HG02943 (cell line): Measurements from ENCODE around the gene ANKRD28.

ENCODE experiments used
- ATAC-seq: cut with Tn5 transposase; IDR thresholded peaks from one replicate; pipeline ENCODE4 v1.9.1; 2021; ENCODE audit warnings: mild to moderate bottlenecking, low read depth, moderate library complexity; ENCODE audit not compliant: unreplicated experiment

ANKRD28 gene

DNA sequence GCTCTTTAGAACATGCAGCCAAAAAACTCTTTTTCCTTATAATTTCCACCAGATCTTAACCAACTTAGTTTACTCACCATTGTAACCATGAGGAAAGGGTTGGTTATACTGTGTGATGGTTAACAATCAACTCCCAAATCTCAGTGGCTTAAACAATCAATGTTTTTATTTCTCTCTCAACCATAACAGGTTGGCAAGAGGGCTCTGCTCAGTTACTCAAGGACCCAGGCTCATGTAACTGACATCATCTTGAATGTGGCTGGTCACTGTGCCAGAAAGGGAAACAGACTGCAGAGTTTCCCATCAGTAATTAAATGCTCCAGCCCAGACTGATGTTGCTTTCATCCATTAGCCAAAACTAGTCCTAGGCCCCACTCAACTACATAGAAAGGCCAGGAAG lies 69.0 kb downstream of the ANKRD28 start:
- no peak for ATAC-seq

GRCh38 chr3:15726881-15727280 lies 70.9 kb downstream of the ANKRD28 start:
- ATAC-seq, result no peak

DNA sequence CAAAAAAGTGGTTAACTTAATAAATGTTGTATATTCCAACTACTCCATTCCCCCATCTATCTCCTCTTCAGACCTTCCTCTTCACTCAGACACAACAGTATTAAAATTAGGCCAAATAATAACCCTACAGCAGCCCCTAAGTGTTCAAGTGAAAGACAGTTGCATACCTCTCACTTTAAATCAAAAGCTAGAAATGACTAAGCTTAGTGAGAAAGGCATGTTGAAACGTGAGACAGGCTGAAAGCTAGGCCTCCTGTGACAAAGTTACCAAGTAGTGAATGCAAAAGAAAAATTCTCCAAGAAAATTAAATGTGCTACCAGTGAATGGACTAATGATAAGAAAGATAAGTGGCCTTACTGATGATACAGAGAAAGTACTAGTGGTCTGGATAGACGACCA lies 71.7 kb downstream of the ANKRD28 start:
- ATAC-seq, result no peak

GRCh38 chr3:15724446-15724845 lies 73.3 kb downstream of the ANKRD28 start:
- ATAC-seq, result no peak

- ATAC-seq, result no peak
Observed at GRCh38 chr3:15723624-15723884, 74.2 kb downstream of the ANKRD28 start.

DNA sequence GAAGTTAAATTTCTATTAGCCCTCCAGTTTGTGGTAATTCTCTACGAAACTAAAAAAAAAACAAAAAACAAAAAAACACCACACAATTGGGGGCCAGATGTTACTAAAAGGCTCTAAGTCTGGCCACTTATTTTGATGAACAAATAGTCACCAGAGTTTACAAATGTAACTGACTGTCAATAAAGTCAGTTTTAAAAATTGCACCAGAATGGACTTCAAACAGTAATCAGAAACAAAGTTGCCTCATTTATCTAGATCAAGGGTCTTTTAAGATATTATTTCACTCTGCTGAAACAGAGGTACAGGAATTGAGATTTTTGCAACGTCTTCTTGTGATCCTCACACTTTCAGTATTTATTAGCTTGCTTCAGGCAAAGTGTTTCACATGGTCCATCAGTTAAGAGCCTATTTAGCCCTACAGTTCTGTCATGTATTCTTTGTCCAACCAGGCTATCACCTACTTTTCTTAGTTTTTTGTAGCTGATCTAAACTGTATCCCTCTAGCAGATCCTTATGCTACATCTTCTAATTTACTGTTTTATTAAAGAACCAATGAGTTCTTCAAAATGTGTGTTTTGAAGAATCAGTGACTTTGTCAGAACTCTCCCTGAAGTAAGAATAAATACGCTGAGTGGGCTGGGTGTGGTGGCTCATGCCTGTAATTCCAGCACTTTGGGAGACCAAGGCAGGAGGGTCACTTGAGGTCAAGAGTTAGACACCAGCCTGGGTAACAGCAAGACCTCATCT lies 74.7 kb downstream of the ANKRD28 start:
- ATAC-seq, result no peak

GRCh38 chr3:15716178-15716577 lies 81.6 kb downstream of the ANKRD28 start:
- no peak for ATAC-seq

- ATAC-seq, result no peak
Observed at GRCh38 chr3:15714448-15714847, 83.3 kb downstream of the ANKRD28 start.

GRCh38 chr3:15713364-15713763 lies 84.4 kb downstream of the ANKRD28 start:
- ATAC-seq, result no peak

GRCh38 chr3:15711281-15711680 lies 86.5 kb downstream of the ANKRD28 start:
- ATAC-seq, result no peak

DNA sequence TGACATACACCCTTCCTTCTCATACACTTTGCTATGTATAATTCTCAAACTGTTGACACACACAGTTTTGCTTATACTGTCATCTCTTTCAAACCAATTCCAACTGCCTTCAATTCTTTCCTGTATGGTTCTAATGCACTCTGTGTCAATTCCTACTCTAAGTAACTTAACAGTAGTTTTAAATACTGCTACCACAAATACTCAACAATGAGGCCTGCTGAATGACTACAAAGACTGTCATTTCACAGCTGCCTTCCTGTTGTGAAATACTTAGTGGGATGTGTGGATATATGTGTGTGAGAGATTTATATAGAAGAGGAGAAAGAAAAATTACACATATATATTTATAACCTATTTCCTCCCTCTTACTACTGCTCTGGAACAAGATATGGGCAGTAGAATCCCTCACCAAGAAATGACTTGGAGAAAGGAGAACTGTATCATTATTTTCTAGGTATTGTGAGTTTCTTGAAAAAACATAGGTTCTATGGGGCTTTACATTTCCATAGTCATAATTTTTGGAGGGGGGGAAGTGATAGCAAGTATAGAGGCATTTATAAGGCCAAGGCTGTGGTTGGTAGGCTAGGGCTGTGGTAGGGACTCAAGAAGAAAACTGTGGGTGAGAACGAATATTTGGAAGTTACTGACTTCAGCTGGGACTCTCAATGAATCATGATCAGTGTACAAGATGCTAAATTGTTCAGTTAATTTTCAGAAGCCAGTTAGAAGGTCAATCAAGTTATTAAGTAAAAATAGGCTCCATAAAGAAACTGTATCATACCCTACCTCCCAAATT lies 88.7 kb downstream of the ANKRD28 start:
- no peak for ATAC-seq

DNA sequence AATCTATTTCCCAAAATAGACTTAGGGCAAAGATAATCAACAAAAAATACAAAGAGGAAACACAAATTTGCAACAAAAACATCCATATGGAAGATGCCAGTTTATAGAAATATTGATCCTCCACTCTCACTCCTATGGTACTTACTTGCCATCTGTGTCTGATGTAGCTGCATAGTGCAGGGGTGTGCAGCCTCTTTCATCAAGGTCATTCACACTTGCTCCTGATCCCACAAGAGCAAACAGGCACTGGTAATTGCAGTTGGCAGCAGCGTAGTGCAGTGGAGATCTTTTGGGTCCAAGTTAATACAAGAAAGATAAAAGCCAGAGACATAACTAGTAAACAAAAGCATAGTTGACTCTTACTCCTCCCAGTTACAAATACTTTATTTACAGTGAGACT lies 90.0 kb downstream of the ANKRD28 start:
- no peak for ATAC-seq

DNA sequence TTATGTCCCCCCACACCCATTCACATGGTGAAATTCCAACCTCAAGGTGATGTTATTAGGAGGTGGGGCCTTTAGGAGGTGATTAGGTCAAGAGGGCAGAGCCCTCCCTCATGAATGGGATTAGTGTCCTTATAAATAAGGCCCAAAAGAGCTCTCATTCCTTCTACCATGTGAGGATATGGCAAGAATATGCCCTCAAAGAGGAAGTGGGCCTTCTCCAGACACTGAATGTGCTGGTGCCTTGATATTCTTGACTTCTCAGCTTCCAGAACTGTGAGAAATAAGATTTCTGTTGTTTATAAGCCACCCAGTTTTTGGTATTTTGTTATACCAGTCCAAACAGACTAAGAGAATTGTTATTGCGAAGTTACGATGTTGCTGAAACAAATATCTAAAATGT lies 94.4 kb downstream of the ANKRD28 start:
- no peak for ATAC-seq

DNA sequence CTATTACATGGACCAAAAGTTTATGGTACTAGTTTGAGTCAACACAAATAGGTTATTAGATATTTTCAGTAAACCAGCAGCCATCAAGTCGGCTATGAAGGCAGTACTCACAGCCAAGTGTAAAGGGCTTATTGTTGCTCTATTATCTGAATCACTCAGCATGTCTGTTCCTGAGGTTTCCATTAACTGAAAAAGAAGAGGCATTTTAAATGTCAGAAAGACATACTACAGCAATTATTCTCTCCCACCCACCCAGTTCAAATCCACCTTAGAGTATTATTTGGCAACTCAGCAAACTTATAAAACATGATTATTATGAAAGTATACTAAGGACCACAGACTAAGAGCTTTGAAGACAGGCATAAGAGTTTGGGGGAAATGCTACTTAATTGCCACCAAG lies 103.2 kb downstream of the ANKRD28 start:
- no peak for ATAC-seq

- no peak for ATAC-seq
Observed at GRCh38 chr3:15693355-15693754, 104.4 kb downstream of the ANKRD28 start.

DNA sequence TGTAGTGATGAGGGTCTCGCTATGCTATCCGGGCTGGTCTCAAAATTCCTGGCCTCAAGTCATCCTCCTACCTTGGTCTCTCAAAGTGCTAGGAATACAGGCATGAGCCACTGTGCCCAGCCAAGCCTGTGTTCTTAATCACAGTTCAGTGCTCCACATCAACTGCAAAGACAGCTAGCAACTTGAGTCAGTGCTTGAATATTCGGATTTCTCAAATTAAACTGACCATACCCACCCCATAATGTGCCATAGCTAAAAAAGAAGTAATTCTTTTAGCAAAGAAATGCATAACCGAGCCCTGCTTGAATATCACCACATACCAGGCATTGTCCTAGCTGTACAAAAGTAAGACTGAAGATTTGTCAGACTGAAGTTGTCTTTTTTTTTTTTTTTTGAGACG lies 107.0 kb downstream of the ANKRD28 start:
- ATAC-seq, result no peak

DNA sequence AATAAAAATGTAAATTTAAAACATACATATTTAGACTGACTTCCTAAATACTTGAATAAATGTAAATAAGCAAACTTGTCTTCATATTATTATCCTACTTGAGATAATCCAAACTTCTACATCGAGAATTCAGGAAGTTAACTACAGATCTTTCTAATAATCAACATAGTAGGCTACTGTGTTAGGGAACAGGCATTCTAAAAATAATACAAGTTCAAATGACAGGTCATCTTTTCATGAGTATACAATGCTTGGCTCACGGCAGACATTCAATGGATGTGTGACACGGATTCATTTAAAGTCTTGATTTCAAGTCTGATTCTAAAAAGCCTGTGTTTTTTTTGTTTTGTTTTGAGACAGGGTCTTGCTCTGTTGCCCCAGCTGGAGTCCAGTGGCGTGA lies 107.5 kb downstream of the ANKRD28 start:
- no peak for ATAC-seq

DNA sequence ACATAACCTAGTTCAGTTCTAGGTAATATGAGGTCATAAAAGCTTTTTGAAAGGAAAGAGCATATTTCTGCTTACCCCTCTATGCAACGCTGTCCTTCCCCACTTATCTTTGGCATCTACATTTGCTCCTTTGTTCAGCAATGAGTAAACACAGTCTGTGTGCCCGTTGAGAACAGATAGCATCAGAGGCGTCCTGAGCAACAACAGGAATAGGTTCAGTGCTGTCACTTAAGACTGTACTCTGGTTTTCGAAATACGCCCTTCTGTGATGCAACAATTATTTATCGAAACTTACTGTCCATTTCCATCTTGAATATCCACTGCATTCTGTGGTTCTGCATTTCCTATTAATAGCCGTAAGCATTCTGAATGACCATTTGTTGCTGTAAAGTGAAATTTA lies 111.9 kb downstream of the ANKRD28 start:
- no peak for ATAC-seq

DNA sequence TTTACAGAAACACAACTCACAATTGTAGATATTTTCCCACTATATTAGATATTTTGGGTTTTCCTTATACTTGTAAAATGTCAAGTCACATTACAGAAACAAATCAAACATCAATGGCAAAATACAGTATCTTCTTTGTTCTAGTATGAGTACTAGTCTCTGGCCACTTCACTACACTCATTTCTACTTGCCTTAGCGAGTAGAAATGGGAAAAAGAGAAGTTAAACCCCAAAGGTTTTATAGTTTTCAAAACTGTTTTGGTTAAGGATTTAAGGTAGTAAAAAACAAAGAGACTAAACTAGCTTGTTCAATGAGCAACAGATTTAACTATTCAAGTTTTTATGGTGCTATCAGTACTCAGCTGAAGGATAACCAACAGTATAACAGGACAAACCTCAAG lies 114.5 kb downstream of the ANKRD28 start:
- no peak for ATAC-seq

GRCh38 chr3:15682561-15683185 lies 115.1 kb downstream of the ANKRD28 start:
- no peak for ATAC-seq

DNA sequence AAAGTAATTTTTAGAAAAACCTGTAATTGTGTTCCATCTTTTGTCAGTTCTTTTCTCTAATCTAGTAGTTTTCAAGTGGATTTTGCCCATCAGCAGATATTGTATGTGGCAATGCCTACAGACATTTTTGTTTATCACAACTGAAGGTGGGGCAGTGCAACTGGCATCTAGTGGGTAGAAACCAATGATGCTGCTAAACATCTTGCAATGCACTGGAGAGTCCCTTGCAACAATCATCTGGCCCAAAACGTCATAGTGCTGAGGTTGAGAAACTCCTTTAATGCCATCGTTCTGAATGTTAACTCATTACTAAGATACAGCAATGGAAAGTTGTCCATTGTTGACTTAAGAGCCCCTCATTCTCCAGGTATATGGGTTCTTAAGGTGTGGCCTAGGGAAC lies 116.1 kb downstream of the ANKRD28 start:
- ATAC-seq, result no peak

GRCh38 chr3:15679306-15679705 lies 118.5 kb downstream of the ANKRD28 start:
- ATAC-seq, result no peak
